GM19193 (cell line): Measurements from ENCODE around the gene SERPINB10.

ENCODE experiments used
- POLR2A ChIP-seq: IDR thresholded peaks from 4 replicates; pipeline ENCODE4 v1.6.1; 2011; ENCODE audit not compliant: insufficient read depth, insufficient read length; ENCODE audit errors: extremely low read depth

Gene SERPINB10

GRCh38 chr18:63907664-63908063, at the start of gene SERPINB10:
SERPINB10 (plus strand) TSS chr18:63907958; CDS start chr18:63915511, 7,553 bp downstream.
- TF ChIP-seq POLR2A: no peak

- TF ChIP-seq POLR2A: no peak
These were observed 49.3 kb upstream of the SERPINB10 start for GRCh38 chr18:63858456-63858855.

GRCh38 chr18:63859781-63860475, 47.8 kb upstream of the SERPINB10 start:
- TF ChIP-seq POLR2A: no peak

GRCh38 chr18:63860531-63860930, 47.2 kb upstream of the SERPINB10 start:
- no peak for TF ChIP-seq POLR2A

GRCh38 chr18:63867368-63868125, 40.2 kb upstream of the SERPINB10 start:
- TF ChIP-seq POLR2A: no peak

- no peak for TF ChIP-seq POLR2A
These were observed 39.2 kb upstream of the SERPINB10 start for GRCh38 chr18:63868546-63868945.

- TF ChIP-seq POLR2A: no peak
These were observed 38.4 kb upstream of the SERPINB10 start for GRCh38 chr18:63869374-63869773.

- no peak for TF ChIP-seq POLR2A
These were observed 37.9 kb upstream of the SERPINB10 start for GRCh38 chr18:63869851-63870250.

GRCh38 chr18:63871836-63872235, 35.9 kb upstream of the SERPINB10 start:
- no peak for TF ChIP-seq POLR2A

- TF ChIP-seq POLR2A: no peak
These were observed 35.2 kb upstream of the SERPINB10 start for GRCh38 chr18:63872586-63872985.

GRCh38 chr18:63878343-63878742, 29.4 kb upstream of the SERPINB10 start:
- TF ChIP-seq POLR2A: no peak

- no peak for TF ChIP-seq POLR2A
These were observed 28.8 kb upstream of the SERPINB10 start for GRCh38 chr18:63878925-63879324.

- no peak for TF ChIP-seq POLR2A
These were observed 28.0 kb upstream of the SERPINB10 start for GRCh38 chr18:63879709-63880108.

GRCh38 chr18:63881851-63882250, 25.9 kb upstream of the SERPINB10 start:
- TF ChIP-seq POLR2A: no peak

- no peak for TF ChIP-seq POLR2A
These were observed 25.2 kb upstream of the SERPINB10 start for GRCh38 chr18:63882333-63883141.

GRCh38 chr18:63883617-63884016, 24.1 kb upstream of the SERPINB10 start:
- no peak for TF ChIP-seq POLR2A

- TF ChIP-seq POLR2A: no peak
These were observed 20.3 kb upstream of the SERPINB10 start, which contains the start of gene SERPINB2 for GRCh38 chr18:63887424-63887823. SERPINB2 (plus strand) TSS chr18:63887705; CDS start chr18:63891445, 3,740 bp downstream.
